A549 treated with ZK216348 at 1 μM for 4 hours (cell line): ENCODE results near the gene DLX4. TPM values are rescaled to one million over a fixed set of nuclear protein-coding genes. Genes with fewer than 3 reads are reported as not detected.

Experiments
- total RNA-seq: library from RNA; stranded (reverse); fragments of 200-300 nt; extraction: Qiagen RNA extraction; gene quantifications from 5 replicates; pipeline ENCODE4 v1.2.3, GENCODE V29; 2022; ENCODE audit warnings: low read depth

Gene DLX4, protein sequence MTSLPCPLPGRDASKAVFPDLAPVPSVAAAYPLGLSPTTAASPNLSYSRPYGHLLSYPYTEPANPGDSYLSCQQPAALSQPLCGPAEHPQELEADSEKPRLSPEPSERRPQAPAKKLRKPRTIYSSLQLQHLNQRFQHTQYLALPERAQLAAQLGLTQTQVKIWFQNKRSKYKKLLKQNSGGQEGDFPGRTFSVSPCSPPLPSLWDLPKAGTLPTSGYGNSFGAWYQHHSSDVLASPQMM
- total RNA-seq, result 1.9 to 4.5 TPM (median 3.5 TPM) in 5 replicates

GRCh38 chr17:49969134-49969759 is at the start of gene DLX4:
TSS of gene DLX4 (plus strand) at chr17:49969190. CDS start at chr17:49969469, 279 bp downstream.

GRCh38 chr17:49995055-49995738 is 26.2 kb downstream of the DLX4 start, which contains the start of gene DLX3:
TSS of gene DLX3 (minus strand) at chr17:49995224. CDS start at chr17:49994998, 226 bp downstream.

Other genes starting within 250 kb of the DLX4 start
- 1.0 to 1.4 TPM (median 1.2 TPM) in 5 replicates for gene FAM117A, start 205.1 kb upstream of the DLX4 start, total RNA-seq
- gene KAT7, start 180.5 kb upstream of the DLX4 start, total RNA-seq, result 24.7 to 29.5 TPM (median 26.8 TPM) in 5 replicates
- gene TAC4, start 121.1 kb upstream of the DLX4 start, total RNA-seq, result not detected in 5 replicates
- 0.07 to 0.12 TPM (median 0.07 TPM) in 3 of 5 replicates, not detected in the others for gene DLX3, start 26.0 kb downstream of the DLX4 start, total RNA-seq
- gene ITGA3, start 86.9 kb downstream of the DLX4 start, total RNA-seq, result 314 to 512 TPM (median 475 TPM) in 5 replicates
- gene PDK2, start 126.2 kb downstream of the DLX4 start, total RNA-seq, result 13.8 to 22.5 TPM (median 18.4 TPM) in 5 replicates
- 0.37 to 0.61 TPM (median 0.51 TPM) in 5 replicates for gene SAMD14, start 161.0 kb downstream of the DLX4 start, total RNA-seq
- 35.3 to 62.2 TPM (median 57.5 TPM) in 5 replicates for gene PPP1R9B, start 181.5 kb downstream of the DLX4 start, total RNA-seq
- gene SGCA, start 196.8 kb downstream of the DLX4 start, total RNA-seq, result 0.95 to 1.6 TPM (median 1.2 TPM) in 5 replicates
- gene COL1A1, start 232.4 kb downstream of the DLX4 start, total RNA-seq, result 4.5 to 10.2 TPM (median 8.2 TPM) in 5 replicates